Prostate gland (tissue), 2 donors: ENCODE data around the gene SULT1C3. TPM values are rescaled to one million over a fixed set of nuclear protein-coding genes. Genes with fewer than 3 reads are reported as not detected.
"Not testable (repeated sequence)": the region's sequence is repeated elsewhere in the genome, so short reads cannot be mapped to it uniquely, and the experiment has no call there.

Experiments used
- DNase-seq: peaks from one replicate; pipeline ENCODE4 v3.0.0-alpha.2; 2019; ENCODE audit warnings: low spot score
- H3K27ac ChIP-seq, 2 donors: fragments of 200-600 bp; sonication (generic); 2 replicates each; pipeline ENCODE4 v1.5.1; 2017 to 2019
- H3K27me3 ChIP-seq: fragments of 200-600 bp; sonication (generic); replicated peaks from 2 replicates; pipeline ENCODE4 v1.5.1; 2019; ENCODE audit not compliant: insufficient read depth
- H3K36me3 ChIP-seq, 2 donors: fragments of 200-600 bp; sonication (generic); 1 replicate in 1 of 2; 2 replicates in 1 of 2; pipeline versions ENCODE4 v1.5.1 to v1.8.1; 2017 to 2019
- H3K4me1 ChIP-seq: fragments of 200-600 bp; sonication (generic); replicated peaks from 2 replicates; pipeline ENCODE4 v1.5.1; 2019
- H3K4me3 ChIP-seq, 2 donors: fragments of 200-600 bp; sonication (generic); 2 replicates each; pipeline ENCODE4 v1.5.1; 2017 to 2019
- H3K9me3 ChIP-seq: fragments of 200-600 bp; sonication (generic); 2 replicates; pipeline ENCODE4 v1.5.1; 2017
- CTCF ChIP-seq, 4 experiments: fragments of 200-600 bp in 2 of 4; fragments of 450-650 bp in 2 of 4; sonication (generic) in 2 of 4; IDR thresholded peaks; 1 replicate in 3 of 4; 2 replicates in 1 of 4; pipeline ENCODE4 v1.5.1; 2016 to 2019; ENCODE audit warnings: antibody characterized with exemption in 4 of 4, mild to moderate bottlenecking in 2 of 4, moderate library complexity in 2 of 4
- POLR2A ChIP-seq: fragments of 450-650 bp; IDR thresholded peaks from one replicate; pipeline ENCODE4 v1.6.1; 2016; ENCODE audit warnings: antibody characterized with exemption, mild to moderate bottlenecking
- POLR2AphosphoS5 ChIP-seq: sonication (generic); formaldehyde crosslinking; IDR thresholded peaks from one replicate; pipeline ENCODE4 v1.6.1; 2017; ENCODE audit warnings: antibody characterized with exemption
- WGBS: methylation state at CpG from one replicate; pipeline ENCODE4 v1.1.5; 2018; 5-methylcytosine and 5-hydroxymethylcytosine counted together
- intact Hi-C: fragments of 100-400 bp; cut with DNase I; formaldehyde crosslinking; loops from one replicate; pipeline ENCODE4 v1.14.2; 2022
- total RNA-seq, 2 donors: library from RNA; depleted of rRNA; stranded (reverse); fragments of >200 nt; gene quantifications; one replicate each; pipeline ENCODE4 v1.1.0, GENCODE V29; 2016

The SULT1C3 gene
- total RNA-seq, 2 donors from 2014 or later, result not detected

GRCh38 chr2:108279468-108279867, 39.7 kb downstream of the SULT1C3 start:
- WGBS, result 88% methylated on average over 5 of the region's 5 CpGs
- TF ChIP-seq POLR2AphosphoS5 (no peak), CTCF (IDR thresholded peaks at IDR 0.05) (no peak)

DNA sequence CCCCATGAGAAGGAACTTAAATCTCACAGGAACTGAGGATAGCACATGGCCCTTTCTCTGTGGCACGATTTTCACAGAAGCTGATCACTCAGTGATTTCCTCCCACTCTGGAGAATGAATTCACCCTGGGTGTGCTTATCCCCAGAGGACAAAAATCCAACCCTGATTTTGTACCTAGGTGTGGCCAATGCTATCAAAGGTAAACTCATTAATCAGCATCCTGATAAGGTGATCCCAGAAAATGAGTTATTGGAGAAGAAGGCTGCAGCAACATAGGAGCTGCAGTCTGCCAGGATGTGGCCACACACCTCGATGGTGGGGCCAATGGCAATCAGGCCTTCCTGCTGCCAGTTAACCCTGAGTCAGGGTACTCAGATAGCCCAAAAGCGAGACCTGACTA, 40.7 kb downstream of the SULT1C3 start:
- intact Hi-C loops, result no loop called here
- Histone ChIP-seq H3K4me1 (no peaks in the 10 kb centered on the region), H3K27ac (no peak overlapping the region), H3K9me3 (no peaks in the 10 kb centered on the region), H3K36me3 (no peaks in the 10 kb centered on the region), H3K4me3 (no peak overlapping the region), H3K27me3 (no peaks in the 10 kb centered on the region)
- TF ChIP-seq POLR2A (no peak), CTCF (IDR thresholded peaks at IDR 0.05) (no peak), POLR2AphosphoS5 (no peak)
- WGBS, result 76% methylated on average over 3 of the region's 3 CpGs
- no peak for DNase-seq

More at GRCh38 chr2:108279468-108279867, 39.7 kb downstream of the SULT1C3 start:
- DNase-seq, result no peak
- H3K27me3 ChIP-seq, result no peaks in the 10 kb centered on the region
- no peaks in the 10 kb centered on the region for H3K4me1 ChIP-seq
- intact Hi-C loops, result no loop called here
- H3K36me3 ChIP-seq, result no peaks in the 10 kb centered on the region
- no peaks in the 10 kb centered on the region for H3K9me3 ChIP-seq
- no peak overlapping the region for H3K27ac ChIP-seq
- no peak overlapping the region for H3K4me3 ChIP-seq

DNA sequence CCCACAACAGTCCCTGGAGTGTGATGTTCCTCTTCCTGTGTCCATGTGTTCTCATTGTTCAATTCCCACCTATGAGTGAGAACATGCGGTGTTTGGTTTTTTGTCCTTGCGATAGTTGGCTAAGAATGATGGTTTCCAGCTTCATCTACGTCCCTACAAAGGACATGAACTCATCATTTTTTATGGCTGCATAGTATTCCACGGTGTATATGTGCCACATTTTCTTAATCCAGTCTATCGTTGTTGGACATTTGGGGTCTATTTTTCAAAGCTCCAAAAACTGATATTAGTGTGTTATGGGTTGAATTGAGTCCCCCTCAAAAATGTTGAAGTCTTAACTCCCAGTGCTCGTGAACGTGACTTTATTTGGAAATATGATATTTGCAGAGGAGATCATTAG, 44.8 kb downstream of the SULT1C3 start:
- H3K27ac ChIP-seq, H3K27me3 ChIP-seq, DNase-seq, H3K4me1 ChIP-seq, H3K36me3 ChIP-seq, H3K4me3 ChIP-seq, H3K9me3 ChIP-seq, intact Hi-C loops: not testable (repeated sequence)
- 96% methylated on average over 7 of the region's 7 CpGs for WGBS

GRCh38 chr2:108285616-108286015, 45.8 kb downstream of the SULT1C3 start:
- Histone ChIP-seq H3K27ac (no peak overlapping the region), H3K36me3 (no peaks in the 10 kb centered on the region), H3K4me3 (no peak overlapping the region), H3K4me1 (no peaks in the 10 kb centered on the region), H3K9me3 (no peaks in the 10 kb centered on the region), H3K27me3 (no peaks in the 10 kb centered on the region)
- WGBS, result 97% methylated on average over 5 of the region's 5 CpGs
- no peak for TF ChIP-seq POLR2AphosphoS5
- no peak for TF ChIP-seq CTCF (IDR thresholded peaks at IDR 0.05)
- no peak for TF ChIP-seq POLR2A
- intact Hi-C loops, result no loop called here
- DNase-seq, result no peak

- H3K9me3 ChIP-seq, result no peaks in the 10 kb centered on the region
- intact Hi-C loops, result no loop called here
- H3K27me3 ChIP-seq, result no peaks in the 10 kb centered on the region
- no peaks in the 10 kb centered on the region for H3K36me3 ChIP-seq
- no peaks in the 10 kb centered on the region for H3K4me1 ChIP-seq
- no peak for TF ChIP-seq POLR2A
- TF ChIP-seq POLR2AphosphoS5, result no peak
- no peak for TF ChIP-seq CTCF (IDR thresholded peaks at IDR 0.05)
- no peak overlapping the region for H3K4me3 ChIP-seq
- 96% methylated on average over 2 of the region's 2 CpGs for WGBS
- no peak for DNase-seq
- no peak overlapping the region for H3K27ac ChIP-seq
These were observed 47.4 kb downstream of the SULT1C3 start for GRCh38 chr2:108287169-108287568.
